Effector CD4-positive, alpha-beta T cell (primary cell): ENCODE measurements around the gene RPL3.
"Not testable (repeated sequence)": the region's sequence is repeated elsewhere in the genome, so short reads cannot be mapped to it uniquely, and the experiment has no call there.

Experiments used
- DNase-seq: peaks from one replicate; pipeline ENCODE4 v3.0.0-alpha.2; 2020

Gene RPL3

DNA sequence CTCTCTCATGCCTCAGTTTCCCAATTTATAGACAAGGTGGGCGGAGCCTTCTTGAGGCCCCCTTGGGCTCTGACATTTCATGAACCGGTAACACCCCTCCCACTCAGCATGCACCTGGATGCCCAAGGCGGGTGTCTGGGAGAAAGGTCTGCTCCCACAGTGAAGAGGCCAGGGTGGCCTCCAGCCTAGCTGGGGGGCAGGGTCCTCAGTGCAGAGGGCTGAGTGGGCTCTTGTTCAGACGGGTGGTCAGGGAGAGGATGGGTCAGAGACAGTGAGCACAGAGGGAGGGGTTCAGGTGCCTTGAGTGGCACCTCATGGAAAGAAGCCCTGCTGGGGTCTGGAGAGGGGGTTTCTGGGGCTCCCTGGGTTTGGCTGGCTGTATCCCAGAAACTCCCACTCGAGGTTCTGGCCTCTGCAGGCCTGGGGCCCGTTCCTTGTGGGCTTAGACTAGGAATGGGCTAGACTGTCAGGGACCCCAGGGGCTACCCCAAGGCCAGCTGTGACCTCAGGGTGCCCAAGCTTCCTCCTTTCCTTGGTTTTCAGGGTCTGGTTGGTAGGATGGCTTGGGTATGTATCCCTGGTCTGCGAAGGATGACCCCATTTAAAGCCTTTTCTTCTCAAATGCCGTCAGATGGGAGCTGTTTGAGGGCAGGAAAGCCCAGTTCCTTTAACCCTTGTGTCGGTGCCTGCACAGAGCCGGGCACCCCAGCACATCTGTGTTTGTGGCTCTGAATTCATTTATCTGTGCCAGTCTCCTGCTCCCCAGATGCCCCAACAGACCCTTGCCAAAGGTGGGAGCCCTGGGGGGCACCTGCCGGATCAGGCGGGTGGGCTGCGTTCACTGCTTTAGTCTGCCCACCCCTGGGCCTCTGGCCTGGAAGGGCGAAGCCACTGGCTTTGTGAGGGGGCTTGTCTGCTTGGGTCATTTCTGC, 31.6 kb upstream of the RPL3 start:
- DNase-seq, result no peak

GRCh38 chr22:39349967-39350726, 30.7 kb upstream of the RPL3 start, which contains the start of gene SYNGR1:
Gene SYNGR1, plus strand, starts transcription at chr22:39349991. Its CDS starts 20 bp downstream, at chr22:39350011.
- DNase-seq, result no peak

- no peak for DNase-seq
Observed at GRCh38 chr22:39349506-39349966, 30.1 kb upstream of the RPL3 start.

GRCh38 chr22:39348909-39349505, 29.6 kb upstream of the RPL3 start:
- DNase-seq, result no peak

- no peak for DNase-seq
Observed at GRCh38 chr22:39345231-39345630, 25.8 kb upstream of the RPL3 start.

GRCh38 chr22:39344046-39344390, 24.6 kb upstream of the RPL3 start:
- no peak for DNase-seq

DNA sequence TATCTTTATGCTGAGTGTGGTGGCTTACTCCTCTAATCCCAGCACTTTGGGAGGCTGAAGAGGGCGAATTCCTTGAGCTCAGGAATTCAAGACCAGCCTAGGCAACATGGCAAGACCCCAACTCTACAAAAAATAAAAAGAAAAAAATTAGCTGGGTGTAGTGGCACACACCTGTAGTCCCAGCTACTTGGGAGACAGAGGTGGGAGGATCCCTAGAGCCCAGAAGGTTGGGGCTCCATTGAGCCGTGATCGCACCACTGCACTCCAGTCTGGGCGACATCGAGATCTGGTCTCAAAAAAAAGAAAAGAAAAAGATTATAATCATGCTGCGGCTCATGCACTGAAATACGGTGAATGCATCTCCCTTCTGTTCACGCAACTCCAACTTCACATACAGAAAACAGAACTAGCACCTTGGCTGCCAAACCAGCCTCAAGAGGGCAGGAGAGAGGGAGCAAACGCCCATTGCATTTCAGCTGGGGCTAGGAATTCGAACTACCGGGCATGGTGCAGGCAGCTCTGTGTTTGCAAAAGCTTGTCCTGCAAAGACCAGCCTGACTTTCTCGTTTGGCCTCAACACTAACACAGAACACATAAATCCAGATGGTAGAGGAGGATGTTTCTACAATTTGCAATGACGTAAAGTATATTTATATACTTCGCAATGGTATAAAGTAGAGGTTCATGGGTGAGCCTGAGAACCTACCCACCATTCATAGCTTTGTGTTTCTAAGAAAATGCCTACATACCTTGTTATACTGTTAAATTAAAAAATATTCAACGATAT, 24.0 kb upstream of the RPL3 start:
- peak; percentile 27 for DNase-seq

DNA sequence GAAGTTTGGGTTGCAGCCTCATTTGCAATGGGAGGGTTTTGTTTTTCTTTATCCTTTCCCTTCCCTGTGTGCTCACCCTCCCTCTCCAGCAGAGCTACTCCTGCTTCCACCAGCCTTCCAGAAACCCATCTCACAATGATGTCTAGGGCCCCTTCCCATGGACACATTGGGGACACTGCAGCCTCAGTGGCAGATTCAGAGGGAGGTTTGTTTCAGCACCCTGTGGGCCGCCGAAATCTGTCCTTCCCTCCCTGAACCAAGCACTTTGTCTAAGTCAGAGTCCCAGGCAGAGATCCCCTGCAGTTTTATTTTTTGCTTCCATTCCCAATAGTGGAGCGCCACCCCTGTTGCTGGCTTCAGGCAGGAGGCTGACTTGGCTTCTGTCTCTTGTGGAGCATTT, 21.8 kb upstream of the RPL3 start:
- no peak for DNase-seq

DNA sequence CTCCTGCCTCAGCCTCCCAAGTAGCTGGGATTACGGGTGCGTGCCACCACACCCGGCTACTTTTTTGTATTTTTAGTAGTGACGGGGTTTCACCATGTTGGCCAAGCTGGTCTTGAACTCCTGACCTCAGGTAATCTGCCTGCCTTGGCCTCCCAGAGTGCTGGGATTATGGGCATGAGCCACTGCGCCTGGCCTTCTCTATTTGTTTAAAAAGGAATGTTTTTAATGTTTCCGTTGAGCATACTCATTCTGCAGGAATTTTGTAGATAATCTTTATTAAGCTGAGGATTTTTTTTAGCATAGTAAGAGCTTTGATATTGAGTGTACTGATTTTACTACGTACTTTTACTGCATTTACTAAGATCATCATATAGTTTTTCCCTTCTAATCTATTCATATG, 20.4 kb upstream of the RPL3 start:
- DNase-seq, result not testable (repeated sequence)

- no peak for DNase-seq
Observed at GRCh38 chr22:39336411-39336810, 17.0 kb upstream of the RPL3 start.

DNA sequence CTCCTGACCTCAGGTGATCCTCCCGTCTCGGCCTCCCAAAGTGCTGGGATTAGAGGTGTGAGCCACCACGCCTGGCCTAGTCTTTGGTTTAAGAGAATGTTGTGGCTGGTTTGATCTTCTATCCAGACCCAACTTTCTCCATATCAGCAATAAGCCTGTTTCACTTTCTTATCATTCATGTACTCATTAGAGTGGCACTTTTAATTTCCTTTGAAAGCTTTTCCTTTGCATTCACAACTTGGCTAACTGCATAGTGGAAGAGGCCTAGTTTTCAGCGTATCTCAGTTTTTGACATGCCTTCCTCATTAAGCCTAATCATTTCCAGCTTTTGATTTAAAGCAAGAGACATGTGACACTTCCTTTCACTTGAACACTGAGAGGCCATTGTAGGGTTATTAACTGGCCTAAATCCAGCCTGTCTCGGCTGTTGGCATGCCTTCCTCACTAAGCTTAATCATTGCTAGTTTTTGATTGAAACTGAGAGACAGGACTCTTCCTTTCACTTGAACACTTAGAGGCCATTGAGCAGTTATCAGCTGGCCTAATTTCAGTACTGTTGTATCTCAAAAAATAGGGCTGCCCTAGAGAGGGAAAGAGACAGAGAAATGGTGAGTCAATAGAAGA, 13.1 kb upstream of the RPL3 start:
- no peak for DNase-seq

DNA sequence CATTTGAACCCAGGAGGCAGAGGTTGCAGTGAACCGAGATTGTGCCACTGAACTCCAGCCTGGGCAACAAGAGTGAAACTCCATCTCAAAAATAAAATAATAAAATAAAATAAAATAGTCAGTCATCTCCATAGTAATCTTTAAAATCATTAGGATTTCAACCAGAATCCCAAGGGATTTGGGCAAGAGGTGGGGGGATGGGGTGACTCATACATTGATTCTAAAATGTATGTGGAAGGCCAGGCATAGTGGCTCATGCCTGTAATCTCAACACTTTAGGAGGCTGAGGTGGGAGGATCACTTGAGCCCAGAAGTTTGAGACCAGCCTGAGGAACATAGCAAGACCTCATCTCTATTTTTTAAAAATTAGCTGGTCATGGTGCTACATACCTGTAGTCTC, 11.1 kb upstream of the RPL3 start:
- not testable (repeated sequence) for DNase-seq

- no peak for DNase-seq
Observed at GRCh38 chr22:39327995-39328754, 8.8 kb upstream of the RPL3 start.

GRCh38 chr22:39325392-39325932, 6.0 kb upstream of the RPL3 start:
- no peak for DNase-seq

GRCh38 chr22:39320616-39321029, 1.2 kb upstream of the RPL3 start:
- DNase-seq, result not testable (repeated sequence)

- peak; percentile 24 for DNase-seq
Observed at GRCh38 chr22:39318507-39319283, 728 bp downstream of the RPL3 start.

DNA sequence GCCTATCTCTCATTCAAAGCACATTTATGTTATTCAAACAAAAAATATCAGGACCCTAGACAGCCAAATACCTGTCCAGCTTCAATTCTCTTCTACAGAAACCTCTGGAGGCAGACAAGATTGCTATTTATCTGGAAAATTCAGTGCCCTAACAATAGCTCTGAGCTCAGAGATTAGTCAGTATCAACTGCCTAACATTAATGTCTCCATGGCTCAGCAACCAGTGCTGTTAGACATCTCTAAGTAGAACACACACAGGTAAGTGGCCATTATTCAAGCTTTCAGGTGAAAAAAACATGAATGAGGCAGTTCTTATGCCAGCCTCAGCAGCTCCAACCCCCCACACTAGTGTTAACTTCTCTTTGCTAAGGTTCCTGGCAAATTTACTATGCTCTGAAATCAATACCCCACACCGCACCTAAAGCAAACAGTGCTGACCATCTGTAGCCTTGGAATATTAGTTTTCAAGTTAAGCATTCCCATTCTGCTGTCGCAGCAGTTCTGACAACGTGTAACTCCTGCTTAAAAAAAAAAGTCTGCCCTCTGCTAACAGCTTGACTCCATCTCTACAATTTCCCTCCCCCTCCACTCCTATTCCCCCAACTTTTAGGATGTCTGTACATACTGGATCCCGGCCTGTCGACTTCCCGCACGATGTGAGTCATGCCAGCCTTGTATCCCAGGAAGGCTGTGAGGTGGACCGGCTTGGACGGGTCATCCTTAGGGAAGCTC, 1.5 kb downstream of the RPL3 start:
- no peak for DNase-seq

- no peak for DNase-seq
Observed at GRCh38 chr22:39317084-39317774, 2.2 kb downstream of the RPL3 start.
